GM11168 (cell line): ENCODE measurements around the gene IFT122.

Experiments
- in situ Hi-C: fragments of 300-500 bp; cut with MboI; formaldehyde crosslinking; loops from one replicate; pipeline ENCODE4 v1.12.0; 2022; ENCODE audit warnings: low sequenced_read_pairs; ENCODE audit not compliant: unreplicated experiment

The IFT122 gene

DNA sequence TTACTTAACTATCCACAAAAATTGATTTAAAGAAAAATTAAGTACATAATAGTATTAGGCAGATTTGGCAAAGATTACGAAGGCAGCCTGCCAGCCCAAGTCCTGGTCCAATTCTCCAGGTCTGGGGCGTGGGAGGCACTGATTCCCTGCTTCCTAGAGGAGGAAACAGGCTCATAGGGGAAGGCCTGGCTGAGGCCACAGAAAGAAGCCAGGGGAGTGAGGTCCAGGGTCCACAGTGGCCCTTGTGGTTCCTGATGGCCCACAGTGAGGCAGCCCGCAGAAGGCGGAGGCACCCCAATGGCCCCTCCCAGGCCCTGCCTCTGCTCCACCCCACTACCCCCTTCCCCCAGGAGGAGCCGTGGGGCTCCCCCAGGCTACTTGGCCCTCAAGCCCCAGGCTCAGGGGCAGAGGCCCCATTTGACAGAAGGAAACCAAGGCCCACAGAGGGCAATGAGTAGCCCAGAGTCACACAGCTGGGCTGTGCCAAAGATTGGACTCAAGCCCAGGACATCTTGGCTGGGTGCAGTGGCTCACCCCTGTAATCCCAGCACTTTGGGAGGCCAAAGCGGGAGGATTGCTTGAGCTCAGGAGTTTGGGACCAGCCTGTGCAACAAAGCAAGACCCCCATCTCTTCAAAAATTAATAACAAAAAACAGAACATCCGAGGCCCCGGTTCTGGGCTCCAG lies 124.0 kb downstream of the IFT122 start:
- in situ Hi-C loops = no loop called here

DNA sequence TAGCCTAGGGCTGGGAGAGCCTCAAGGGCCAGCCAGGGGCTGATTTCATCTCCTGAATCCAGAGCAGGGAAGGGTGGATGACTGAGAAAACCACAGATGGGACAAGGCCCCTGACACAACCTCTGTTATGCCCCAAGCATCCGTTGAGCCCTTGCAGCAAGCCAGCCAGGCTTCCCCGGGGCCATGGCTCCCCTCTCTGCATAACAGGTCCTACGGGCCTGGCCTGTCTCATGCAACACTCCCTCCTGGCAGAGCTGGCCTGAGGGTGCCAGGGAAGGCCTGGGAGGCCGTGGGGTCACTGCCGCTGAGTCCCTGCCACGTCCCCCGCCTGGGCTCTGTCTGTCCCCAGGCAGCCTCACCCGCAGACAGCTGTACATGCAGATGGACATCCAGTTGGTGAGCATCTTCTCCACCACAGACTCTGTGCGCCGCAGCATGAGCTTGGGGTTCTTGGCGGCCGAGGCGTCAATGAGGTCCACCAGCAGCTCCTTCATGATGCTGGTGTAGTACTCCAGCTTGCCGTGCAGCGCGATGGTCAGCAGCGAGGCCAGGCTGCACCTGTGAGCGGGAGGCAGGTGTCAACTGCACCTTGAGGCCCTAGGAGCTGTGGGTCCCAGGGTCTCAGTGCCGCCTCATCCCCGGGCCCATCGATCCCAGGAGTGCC lies 125.1 kb downstream of the IFT122 start:
- in situ Hi-C loops = no loop called here

DNA sequence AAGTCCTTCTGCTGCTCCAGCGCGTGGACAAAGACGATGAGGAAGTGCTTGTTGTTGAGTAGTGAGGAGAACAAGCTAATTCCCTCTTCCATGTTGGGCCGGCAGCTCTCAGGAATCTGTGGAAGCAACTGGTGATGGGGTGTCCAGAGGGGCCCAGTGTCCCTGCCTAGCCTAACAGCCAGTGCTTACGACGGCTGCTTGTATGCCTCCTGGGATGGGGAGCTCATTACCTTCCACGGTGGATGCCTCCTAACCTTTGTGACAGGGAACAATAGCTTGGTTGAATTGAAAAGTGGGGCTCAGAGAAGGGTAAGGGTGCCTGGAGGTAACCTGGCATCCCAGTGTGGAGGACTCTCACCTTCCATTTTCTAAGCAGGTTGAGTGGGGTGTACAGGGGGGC lies 125.9 kb downstream of the IFT122 start:
- in situ Hi-C loops = no loop called here

DNA sequence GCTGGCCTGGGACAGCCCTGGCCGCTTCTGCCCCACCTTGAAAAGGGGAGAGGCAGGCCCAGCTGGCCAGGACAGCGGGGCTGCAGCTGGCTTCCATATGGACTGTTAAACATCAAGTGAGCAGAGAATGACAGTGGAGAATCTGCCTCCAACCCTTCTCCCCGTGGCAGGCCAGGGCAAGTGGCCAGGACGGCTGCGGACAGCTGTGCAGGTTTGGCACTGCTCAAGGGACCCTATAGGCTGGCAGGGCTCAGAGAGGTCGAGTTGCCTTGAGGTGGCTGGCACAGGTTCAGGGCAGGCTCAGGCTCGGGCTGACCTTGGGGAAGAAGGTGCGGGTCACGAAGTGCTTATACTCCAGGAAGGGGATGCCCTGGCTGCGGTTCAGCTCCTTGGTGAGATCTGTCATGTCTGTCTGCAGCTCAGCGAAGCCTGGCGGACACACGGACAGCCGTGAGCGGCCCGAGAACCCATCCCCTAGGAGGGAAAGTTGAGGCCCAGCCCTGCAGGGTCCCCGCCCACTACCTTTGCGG lies 127.2 kb downstream of the IFT122 start:
- in situ Hi-C loops = no loop called here

DNA sequence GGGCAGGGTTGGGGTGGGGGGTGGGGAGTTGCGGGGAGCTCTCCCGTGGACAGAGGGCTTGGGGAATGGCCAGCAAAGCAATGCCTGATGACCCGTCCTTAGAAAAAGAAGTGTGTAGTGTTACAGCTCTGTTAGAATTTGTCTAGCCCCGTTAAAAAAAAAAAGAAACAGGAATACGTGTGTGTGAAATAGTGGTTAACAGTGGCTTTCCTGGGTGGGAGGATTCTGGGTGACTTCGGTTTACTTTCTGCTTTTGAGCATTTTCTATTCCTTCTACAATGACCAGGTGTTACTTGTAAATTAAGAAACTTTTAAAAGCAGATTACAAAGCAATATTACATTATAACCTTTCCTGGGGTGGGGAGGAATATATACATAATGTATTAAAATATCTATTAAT lies 127.9 kb downstream of the IFT122 start:
- in situ Hi-C loops = no loop called here

DNA sequence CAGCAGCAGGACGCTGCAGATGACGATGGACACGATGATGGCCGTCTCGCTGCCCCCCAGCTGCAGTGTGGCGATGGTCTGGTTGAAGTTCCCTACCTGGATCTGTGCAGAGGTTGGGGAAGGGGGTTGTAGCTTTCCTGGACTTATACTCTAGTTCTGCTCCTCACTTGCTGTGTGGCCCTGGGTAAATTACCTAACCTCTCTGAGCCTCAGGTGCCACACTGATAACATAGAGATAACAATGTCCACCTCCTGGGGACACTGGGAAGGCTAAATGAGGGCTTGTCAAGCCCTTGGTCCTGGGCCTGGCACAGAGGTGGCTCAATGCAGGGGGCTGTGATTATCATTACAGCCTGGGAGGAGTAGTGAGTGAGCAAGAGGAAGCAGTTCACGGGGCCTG lies 129.8 kb downstream of the IFT122 start:
- in situ Hi-C loops = no loop called here
